GM19023 (cell line): Measurements from ENCODE around the gene ZNF219.
A peak's percentile ranks its signal among the peaks of the same experiment; 100 is the strongest.

Source experiments
- ATAC-seq: cut with Tn5 transposase; IDR thresholded peaks from one replicate; pipeline ENCODE4 v1.9.1; 2021; ENCODE audit warnings: mild to moderate bottlenecking, moderate library complexity; ENCODE audit not compliant: unreplicated experiment

ZNF219 gene

GRCh38 chr14:21102521-21103410, 4.3 kb upstream of the ZNF219 start:
- no peak for ATAC-seq

GRCh38 chr14:21101802-21102413, 3.5 kb upstream of the ZNF219 start:
- no peak for ATAC-seq

- no peak for ATAC-seq
These were observed 2.5 kb upstream of the ZNF219 start, which contains the start of gene TMEM253 for GRCh38 chr14:21100931-21101330. Gene TMEM253, plus strand, starts transcription at chr14:21101066. Its CDS starts 278 bp downstream, at chr14:21101344.

- no peak for ATAC-seq
These were observed 1.1 kb upstream of the ZNF219 start for GRCh38 chr14:21099596-21099985.

GRCh38 chr14:21098892-21099595, 589 bp upstream of the ZNF219 start:
- no peak for ATAC-seq

- no peak for ATAC-seq
These were observed 799 bp downstream of the ZNF219 start for GRCh38 chr14:21097636-21098075.

GRCh38 chr14:21096978-21097635, 1.3 kb downstream of the ZNF219 start:
- no peak for ATAC-seq

- no peak for ATAC-seq
These were observed 2.0 kb downstream of the ZNF219 start for GRCh38 chr14:21096438-21096837.

GRCh38 chr14:21095430-21096205, 2.8 kb downstream of the ZNF219 start:
- no peak for ATAC-seq

GRCh38 chr14:21093769-21094681, 4.4 kb downstream of the ZNF219 start:
- no peak for ATAC-seq

- no peak for ATAC-seq
These were observed 5.4 kb downstream of the ZNF219 start for GRCh38 chr14:21093018-21093417.

GRCh38 chr14:21092273-21093011, 6.0 kb downstream of the ZNF219 start:
- peak; percentile 94 for ATAC-seq

GRCh38 chr14:21091821-21092272, 6.6 kb downstream of the ZNF219 start:
- no peak for ATAC-seq

GRCh38 chr14:21090940-21091663, 7.4 kb downstream of the ZNF219 start:
- ATAC-seq = no peak

- ATAC-seq = no peak
These were observed 8.1 kb downstream of the ZNF219 start for GRCh38 chr14:21090194-21090939.

- no peak for ATAC-seq
These were observed 8.6 kb downstream of the ZNF219 start for GRCh38 chr14:21089877-21090193.

GRCh38 chr14:21089271-21089670, 9.2 kb downstream of the ZNF219 start:
- ATAC-seq = no peak
